Measurements from ENCODE around the gene RPS19. TPM values are rescaled to one million over a fixed set of nuclear protein-coding genes. Genes with fewer than 3 reads are reported as not detected.

RPS19 gene
- total RNA-seq, 1 donor from 2014 or later: 2,797 TPM

DNA sequence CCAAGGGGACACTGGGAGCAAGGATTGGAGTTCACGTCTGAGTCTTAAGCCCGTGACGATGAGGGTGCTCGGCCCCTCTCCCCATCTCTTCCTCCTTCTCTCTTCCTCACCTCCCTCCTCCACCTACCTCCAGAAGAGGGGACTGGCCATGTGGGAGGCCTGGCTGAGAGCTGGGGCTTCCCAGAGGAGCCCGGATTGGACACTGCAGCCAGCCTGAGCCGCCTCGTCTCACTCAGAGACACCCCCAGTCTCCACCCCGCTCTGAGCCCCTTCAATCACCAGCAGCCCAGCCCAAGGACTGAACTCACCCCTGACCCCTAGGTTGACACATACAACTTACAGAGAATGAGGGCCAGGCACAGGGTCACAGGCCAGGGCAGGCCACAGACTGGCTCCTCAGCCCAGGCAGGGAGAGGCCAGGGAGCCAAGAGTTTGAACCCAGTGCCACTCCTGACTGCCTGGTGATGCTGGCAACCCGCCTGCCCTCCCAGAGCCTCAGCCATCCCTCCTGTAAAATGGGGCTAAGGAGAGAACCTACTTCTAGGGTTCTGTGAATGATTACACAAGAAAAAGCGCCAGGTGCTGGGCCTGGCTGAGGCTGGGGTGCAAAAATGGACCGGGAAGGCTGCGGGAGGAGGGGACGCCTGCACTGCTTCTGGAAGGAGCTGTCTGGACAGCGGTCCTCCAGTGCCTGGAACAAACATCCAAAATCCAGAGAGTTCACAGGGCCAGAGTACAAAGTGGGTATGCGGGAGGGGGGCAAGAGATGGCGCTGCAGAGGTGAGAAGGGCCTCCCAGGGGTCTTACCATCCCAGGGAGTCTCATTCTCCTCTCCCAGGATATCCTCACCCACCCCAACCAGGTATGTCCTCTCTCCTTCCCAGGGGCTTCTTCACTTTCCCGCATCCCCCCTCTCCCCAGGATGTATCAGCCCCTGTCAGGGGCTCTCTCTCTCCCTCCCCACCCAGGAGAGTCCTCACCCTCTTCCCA is 18.2 kb downstream of the RPS19 start:
- intact Hi-C loops (cut with micrococcal nuclease): no loop called here

DNA sequence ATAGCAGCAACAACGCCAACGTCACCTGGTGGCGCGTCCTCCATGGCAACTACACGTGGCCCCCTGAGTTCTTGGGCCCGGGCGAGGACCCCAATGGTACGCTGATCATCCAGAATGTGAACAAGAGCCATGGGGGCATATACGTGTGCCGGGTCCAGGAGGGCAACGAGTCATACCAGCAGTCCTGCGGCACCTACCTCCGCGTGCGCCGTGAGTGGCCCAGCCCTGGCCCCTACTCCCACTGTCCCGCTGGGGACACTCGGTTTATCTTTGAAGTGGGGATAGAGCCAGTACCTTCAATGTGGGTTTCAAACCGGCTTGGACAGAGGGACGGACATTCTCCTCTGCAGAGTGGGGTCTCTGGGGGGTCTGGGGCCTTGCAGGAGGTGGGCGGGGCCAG is 19.0 kb downstream of the RPS19 start:
- intact Hi-C loops (cut with micrococcal nuclease): no loop called here

DNA sequence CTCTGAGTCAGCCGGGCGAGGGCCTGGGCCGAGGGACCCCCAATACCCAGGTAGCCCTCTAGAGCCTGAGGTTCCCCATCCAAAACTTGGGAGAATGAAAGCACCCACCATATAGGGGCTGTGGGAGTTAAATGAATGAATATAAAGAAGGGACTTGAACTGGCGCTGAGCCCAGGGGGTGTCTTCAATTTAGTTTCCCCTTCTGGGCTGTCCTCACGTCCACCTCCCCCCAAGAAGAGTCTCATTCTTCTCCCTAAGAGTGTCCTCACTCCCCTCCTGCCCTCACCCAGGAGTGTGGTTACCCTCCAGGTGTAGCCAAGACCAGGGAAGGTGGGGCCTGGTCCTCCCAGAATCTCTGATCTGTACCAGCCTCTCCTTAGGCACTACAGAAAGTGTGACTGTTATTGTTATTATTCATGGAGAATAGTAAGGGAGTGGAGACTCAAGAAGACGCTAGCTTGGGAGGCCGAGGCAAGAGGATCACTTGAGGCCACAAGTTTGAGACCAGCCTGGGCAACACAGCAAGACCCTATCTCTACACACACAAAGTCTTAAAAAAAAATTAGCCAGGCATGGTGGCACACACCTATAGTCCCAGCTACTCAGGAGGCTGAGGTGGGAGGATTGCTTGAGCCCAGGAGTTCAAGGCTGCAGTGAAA is 19.7 kb downstream of the RPS19 start:
- intact Hi-C loops (cut with micrococcal nuclease): loop anchor here (10.0 kb wide), 1 partner anchor 345 kb away; no protein-coding TSS in a partner anchor

DNA sequence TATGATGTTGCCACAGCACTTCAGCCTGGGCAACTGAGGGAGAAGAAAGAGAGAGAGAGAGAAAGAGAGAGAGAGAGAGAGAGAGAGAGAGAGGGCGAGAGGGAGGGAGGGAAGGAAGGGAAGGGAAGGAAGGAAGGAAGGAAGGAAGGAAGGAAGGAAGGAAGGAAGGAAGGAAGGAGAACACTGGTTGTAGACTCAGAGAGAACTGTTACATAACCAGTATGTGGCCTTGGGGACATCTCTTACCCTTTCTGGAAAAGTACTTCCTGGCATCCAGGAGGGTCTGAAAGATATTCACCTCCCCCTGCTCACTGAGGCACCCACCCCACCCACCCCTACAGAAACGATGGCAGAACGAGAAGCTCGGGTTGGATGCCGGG is 20.3 kb downstream of the RPS19 start:
- intact Hi-C loops (cut with micrococcal nuclease): loop anchor here (10.0 kb wide), 1 partner anchor 346 kb away; no protein-coding TSS in a partner anchor

DNA sequence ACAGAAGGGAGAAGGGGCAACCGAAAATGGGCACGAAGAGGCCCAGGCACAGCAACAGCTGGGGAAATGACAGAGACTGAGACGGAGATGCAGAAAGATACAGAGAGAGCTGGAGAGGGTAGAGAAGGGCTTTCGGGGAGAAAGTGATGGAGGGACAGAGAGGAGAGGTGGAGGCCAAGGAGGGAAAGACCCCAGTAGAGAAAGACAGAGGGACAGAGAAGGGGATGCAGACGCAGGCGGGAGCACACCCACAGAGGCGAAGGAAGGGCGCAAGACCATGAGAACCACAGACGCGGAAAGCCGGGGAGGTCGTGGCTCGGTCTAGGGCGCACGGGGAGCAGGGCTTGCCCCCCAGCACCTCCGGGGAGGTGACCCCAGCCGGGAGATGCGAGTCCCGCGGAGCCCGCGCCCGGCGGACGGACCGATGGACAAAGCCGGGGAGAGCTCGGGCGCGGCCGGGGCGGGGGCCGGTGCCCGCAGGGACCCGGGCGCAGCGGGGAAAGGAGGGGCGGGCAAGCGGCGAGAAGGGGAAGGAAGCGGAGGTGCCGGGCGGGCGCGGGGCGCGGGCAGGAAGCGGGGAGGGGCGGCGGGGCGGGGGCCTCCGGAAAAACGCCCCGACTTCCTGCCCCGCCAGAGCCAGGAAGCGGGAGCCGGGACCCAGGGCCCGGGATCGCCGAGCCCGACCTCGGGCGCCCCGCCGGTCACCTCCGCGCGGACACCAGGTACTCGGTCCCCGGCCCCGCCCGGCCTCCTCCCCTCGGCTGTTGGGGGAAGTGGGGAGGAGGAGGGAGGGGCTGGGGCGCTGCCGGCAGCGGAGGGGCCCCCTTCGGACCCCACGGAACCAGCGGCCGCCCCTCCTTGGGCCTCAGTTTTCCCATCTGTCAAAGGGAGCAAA is 22.8 kb downstream of the RPS19 start, which contains the start of gene ARHGEF1:
ARHGEF1 (plus strand) TSS at position 617 of the 895 bp plus-strand sequence. CDS start 4,899 bp downstream, outside the sequence.
- intact Hi-C loops (cut with micrococcal nuclease): loop anchor here (1.0 to 10.0 kb wide), 2 partner anchors 8 to 348 kb away; no protein-coding TSS in a partner anchor

DNA sequence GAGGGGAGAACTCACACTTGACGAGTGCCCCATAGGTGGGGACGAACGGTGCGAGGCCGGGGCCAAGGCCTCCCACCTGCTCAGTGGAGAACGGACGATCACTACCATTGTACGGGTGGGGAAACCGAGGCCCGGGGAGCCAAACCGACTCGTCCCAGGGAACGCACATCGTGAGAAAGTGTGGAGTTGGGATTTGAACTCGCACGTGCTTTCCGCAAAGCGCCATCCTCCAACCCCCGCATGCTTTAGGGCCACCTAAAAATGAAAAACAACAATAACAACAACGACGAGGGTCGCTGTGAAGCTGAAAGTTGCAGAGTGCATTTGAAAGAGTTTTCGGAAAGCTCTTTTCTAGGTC is 23.4 kb downstream of the RPS19 start:
- intact Hi-C loops (cut with micrococcal nuclease): loop anchor here (1.0 to 10.0 kb wide), 2 partner anchors 8 to 349 kb away; no protein-coding TSS in a partner anchor

DNA sequence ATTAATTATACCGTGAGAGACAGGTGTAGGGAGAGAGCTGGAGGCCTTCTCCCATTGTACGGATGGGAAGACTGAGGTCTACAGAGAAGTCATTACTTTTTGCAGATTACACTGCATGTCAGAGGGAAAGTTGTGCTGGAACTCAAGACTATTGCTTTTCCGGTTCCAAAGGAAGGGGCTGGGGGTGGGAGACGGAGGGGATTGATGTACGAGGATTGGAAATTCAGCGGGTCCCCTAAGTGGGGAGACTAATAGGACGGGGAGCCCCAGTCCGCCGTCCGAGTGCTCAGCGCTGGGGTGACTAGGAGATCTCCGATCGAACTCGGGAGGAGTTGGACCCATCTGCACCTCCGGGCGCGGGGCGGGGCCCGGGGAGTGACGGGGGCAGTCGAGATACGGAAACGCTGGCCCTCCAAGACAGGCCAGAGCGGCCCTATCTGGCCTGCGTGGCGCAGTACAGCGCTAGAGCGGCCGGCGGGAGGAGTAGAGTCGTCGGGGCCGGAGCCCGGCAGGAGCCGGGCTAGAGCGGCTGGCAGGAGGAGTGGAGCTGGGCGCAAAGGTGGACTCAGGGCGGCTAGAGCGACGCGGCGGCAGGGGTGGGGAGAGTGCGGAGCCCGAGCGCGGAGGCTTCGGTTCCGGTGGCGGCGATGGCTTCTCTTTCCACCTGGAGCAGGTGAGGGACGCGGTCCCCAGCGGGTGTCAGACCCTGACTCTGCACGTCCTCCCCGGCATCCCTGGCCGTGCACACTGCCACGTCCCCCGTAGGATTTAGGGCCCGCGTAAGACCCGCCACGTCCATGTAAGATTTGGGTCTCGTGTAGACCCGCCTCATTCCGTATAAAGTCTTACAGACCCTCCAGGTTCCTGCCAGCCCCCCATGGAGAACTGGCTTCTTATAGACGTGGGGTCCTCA is 24.0 kb downstream of the RPS19 start:
- intact Hi-C loops (cut with micrococcal nuclease): loop anchor here (1.0 to 10.0 kb wide), 4 partner anchors 9 to 349 kb away; partner anchors contain the start of genes RABAC1 and RPS19

DNA sequence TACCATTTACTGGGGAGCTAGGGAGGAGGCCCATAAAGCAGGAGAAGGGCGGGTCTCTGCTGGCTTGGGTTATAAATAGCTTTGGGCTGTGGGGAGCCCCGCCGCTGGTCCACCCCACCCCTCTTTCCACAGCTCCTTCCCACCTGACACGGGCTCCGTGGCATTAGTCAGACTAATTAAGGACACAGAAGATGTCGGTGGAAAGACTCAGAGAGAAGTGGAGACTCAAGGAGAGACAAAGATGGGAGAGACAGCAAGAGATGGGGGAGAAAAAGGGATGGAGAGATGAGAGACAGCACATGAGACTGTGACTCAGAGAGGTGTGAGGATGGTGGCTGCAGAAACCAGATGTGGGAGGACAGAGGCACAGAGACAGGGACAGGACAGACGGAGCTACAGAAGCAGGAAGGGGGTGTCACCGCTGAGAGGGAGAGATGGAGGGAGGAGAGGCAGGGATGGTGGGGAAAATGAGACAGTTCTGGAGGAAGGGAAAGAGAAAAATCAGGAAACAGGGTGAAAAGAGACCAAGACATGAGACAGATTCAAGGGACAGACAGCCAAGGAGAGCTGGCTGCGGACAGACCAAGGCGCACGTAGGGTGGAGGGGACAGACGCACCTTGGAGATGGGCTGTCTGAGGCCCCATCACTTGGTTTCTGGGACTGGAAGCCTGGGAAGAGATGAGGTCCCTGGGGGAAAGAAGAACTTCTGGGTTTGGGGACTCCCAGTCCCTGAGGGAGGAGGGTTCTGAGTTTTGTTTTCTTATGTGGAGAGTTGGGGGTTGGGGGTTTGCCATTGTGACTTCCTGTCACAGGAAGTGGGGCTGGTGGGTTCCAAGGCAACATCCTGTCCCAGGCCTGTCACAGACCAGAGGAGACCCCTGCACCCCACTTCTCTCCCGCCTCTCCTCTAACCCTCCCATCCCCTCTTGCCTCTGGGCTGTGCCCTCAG is 27.0 kb downstream of the RPS19 start:
- intact Hi-C loops (cut with micrococcal nuclease): loop anchor here (2.0 to 10.0 kb wide), 3 partner anchors 14 to 352 kb away; partner anchors contain the start of gene ERFL

DNA sequence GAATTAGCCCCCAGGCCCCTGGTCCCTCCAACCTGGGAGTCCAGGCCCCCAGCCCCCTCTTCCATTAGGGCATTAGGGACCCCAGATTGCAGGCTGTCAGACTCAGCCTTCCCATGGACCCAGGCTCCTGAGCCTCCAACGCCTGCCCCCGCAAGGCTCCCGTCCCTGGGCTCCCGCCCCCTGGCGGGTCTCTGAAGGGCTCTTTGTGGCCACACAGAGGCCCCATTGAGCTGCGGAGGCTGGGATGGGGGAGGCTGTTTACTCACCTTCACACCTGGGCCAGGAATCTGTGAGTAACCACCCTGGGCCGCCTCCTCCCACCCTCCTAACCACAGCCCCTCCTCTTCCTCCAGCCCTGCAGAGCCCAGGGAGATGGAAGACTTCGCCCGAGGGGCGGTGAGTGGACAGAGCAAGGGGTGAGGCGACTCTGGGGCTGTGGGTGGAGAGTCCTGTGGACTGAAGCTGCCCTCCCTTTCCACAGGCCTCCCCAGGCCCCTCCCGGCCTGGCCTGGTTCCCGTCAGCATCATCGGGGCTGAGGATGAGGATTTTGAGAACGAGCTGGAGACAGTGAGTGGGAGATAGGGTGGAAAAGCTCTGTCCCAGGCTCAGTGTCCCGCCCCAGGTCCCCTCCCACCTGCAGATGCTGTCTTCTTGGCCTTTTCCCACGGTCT is 27.8 kb downstream of the RPS19 start:
- intact Hi-C loops (cut with micrococcal nuclease): loop anchor here (2.0 to 10.0 kb wide), 3 partner anchors 15 to 353 kb away; partner anchors contain the start of gene ERFL

DNA sequence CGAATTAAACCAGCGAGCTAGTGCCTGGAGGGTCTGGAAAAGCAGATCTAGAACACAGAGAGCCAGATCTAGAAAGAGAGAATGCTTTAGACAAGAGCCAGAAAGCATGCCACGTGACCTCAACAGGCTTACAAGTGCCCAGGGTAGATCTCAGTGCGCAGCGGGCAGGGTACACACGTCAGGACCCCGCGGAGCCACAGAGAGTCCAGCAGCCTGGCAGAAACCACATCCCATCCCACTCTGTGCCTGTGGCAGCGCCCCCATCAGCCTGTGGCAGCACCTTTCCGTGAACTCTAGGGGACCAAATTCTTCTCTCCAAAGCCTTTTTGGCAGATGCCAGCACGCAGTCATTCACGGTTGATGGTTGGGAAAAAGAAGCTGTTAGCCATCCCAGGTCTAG is 28.9 kb downstream of the RPS19 start:
- intact Hi-C loops (cut with micrococcal nuclease): loop anchor here (5.0 to 10.0 kb wide), 2 partner anchors 38 to 354 kb away; partner anchors contain the start of gene ERFL

DNA sequence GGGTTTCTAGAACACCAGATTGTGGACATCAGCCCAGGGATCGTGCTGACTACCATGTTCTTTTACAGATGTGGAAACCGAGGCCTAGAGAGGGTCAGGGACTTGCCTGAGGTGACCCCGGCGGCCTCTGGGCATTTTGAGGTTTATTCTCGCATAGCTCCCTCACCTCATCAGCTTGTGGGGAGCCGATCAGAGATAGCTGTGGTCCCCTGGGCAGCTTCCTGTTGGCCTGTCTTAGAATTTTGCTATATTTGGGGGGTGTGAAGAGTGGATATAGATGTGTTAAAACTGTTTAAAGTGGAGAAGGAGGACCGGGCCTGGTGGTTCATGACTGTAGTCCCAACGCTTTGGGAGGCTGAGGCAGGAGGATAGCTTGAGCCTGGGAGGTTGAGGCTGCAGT is 29.8 kb downstream of the RPS19 start:
- intact Hi-C loops (cut with micrococcal nuclease): loop anchor here (5.0 to 10.0 kb wide), 2 partner anchors 37 to 355 kb away; partner anchors contain the start of gene ERFL

DNA sequence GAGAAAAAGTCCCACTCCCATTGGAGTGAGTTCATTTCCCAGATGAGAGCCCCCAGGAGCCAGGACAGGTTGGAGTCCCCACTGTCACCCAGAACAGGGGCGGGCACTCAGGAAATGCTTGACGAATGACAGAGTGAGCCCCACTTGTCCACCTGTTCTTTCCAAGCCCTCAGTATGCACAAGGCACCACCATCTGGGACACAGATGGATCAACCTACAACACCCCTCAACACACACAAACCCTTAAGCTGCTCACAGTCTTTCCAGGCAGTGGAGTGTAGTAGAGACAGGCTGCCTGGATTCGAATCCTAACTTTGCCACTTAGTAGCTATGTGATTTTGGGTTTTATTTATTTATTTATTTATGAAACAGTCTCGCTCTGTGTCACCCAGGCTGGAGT is 30.9 kb downstream of the RPS19 start:
- intact Hi-C loops (cut with micrococcal nuclease): no loop called here

DNA sequence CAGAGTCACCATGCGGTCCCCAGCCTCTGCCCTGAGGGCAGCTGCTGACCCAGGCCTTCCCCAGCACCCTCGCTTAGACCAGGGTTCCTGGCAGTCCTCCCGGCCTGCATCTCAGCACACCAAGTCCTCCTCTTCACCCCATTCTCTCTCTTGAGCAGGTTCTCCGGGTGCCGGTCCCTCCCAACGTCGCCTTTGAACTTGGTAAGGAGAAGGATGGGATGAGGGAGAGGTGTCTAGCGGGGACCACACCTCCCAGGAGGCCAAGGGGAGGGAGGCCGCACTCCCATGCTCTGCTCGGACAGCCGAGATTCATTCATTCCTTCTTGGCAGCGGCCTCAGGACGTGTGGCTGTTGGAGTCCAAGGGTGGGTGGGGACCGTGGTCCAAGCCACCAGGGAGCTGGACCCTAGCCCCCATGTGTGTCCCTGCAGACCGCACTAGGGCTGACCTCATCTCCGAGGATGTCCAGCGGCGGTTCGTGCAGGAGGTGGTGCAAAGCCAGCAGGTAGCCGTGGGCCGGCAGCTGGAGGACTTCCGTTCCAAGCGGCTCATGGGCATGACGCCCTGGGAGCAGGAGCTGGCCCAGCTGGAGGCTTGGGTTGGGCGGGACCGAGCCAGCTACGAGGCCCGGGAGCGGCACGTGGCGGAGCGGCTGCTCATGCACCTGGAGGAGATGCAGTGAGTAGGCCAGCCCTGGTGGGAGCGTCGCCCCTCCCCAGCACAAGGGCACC is 32.3 kb downstream of the RPS19 start:
- intact Hi-C loops (cut with micrococcal nuclease): no loop called here

DNA sequence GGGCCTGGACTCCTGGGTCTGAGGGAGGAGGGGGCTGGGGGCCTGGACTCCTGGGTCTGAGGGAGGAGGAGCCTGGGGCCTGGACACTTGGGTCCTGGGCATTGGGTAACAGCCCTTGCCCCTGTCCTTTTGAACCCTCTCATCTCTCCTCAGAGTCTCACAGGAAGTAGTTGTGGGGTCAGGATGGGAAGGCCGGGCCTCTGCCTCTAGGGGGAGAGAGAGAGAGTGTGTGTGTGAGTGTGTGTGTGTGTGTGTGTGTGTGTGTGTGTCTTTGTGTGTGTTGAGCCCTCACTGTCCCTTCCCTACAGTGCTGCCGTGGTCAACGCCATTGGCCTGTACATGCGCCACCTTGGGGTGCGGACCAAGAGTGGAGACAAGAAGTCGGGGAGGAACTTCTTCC is 33.8 kb downstream of the RPS19 start:
- intact Hi-C loops (cut with micrococcal nuclease): no loop called here

DNA sequence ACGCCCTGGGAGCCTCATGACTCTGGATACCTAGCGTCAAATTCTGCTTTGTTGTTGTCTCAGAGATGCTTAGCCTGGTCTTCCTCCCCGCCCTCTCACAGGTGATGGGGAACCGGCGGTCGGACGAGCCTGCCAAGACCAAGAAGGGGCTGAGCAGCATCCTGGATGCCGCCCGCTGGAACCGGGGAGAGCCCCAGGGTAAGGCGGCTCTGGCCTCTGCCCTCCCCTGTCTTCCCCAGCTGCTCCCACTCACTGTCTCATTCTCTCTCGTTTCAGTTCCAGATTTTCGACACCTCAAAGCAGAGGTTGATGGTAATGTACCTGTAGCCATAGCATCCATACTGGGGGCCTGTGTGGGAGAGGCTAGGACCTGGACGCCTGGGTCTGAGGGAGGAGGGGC is 34.3 kb downstream of the RPS19 start:
- intact Hi-C loops (cut with micrococcal nuclease): no loop called here

DNA sequence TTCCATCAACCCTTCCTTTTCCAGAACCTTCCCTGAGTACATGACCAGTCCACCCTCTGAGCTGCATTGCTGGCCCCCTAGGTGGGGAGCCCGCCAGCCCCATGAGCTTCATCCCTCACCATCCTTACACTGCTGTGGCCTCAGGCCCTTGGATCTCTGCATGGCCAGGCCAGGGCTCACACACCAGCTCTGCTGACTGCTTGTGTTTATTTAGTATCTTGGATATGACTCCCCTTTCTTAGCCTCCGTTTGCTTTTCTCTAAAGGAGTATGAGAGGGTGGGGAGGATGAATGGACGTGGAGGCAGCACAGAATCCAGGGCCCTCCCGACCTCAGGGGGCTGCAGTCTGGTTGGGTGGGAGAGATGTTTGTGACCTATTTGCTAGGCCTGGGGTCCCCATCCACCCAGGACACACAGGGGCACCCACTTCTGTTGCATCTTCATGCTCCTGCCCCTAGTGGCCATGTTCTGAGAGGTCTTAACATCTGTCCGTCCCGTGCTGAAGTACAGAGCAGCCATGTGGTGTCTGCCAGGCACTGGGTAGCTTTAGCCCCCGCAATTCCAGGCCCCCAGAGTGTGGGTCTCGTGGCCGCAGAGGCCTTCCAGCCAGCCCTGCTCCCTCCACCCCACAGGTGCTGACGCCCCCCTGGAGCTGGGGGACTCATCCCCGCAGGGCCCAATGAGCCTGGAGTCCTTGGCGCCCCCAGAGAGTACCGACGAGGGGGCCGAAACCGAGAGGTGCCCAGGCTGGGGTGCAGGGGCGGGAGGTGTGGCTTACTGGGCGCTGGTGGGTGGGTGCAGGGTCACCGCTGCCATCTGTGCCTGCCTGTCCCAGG is 35.9 kb downstream of the RPS19 start:
- intact Hi-C loops (cut with micrococcal nuclease): no loop called here

Measured in T-helper 2 cell treated with Interferon-gamma antibody and Interleukin-4, amounts not matched to agents 100 ng/mL and 5 ng/mL, for 36 hours (primary cell).